ENCODE data around the gene INPP5D.

Gene INPP5D

DNA sequence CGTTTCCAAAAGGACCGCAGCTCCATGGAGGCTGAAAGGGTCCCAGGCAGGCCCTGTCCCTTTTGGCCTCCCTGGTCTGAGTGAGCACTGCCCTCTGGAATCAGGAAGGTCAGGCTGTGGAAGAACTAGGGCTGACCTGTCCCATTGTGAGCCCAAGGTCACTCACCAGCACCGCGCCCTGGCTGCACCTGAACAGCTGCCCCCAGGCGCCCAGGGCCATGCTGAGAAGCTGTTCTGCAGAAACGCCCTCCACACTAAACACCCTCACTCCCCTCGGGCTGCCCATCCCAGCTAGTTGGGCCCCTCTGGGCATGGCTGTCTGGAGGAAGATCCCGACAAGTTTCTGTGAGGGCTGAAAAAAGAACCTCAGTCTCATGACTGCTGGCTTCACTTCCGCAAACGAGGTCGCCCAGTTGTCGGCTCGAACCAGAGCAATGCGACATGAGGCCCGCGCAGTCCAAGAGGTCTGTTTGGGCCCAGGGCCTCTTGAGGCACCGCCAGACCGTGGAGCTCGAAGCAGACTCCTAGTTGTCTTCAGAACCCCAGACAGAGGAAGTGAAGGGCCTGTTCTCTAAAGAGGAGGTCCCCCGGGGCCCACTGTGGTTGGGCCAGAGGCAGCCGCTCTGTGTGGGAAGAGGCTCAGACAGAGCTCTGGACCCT lies 64.4 kb downstream of the INPP5D start:
- no peak for TF ChIP-seq POLR2A (IDR thresholded peaks at IDR 0.05; ENCODE audit: low read depth, low read length)
- FAIRE-seq (no peak), DNase-seq (ENCODE audit: insufficient read length, low spot score) (no peak)

GRCh38 chr2:233125455-233126065 lies 65.4 kb downstream of the INPP5D start:
- FAIRE-seq (no peak), DNase-seq (ENCODE audit: insufficient read length, low spot score) (no peak)
- TF ChIP-seq POLR2A (IDR thresholded peaks at IDR 0.05; ENCODE audit: low read depth, low read length) = no peak

GRCh38 chr2:233129351-233129978 lies 69.3 kb downstream of the INPP5D start:
- FAIRE-seq = no peak
- DNase-seq (ENCODE audit: insufficient read length, low spot score) = peak; percentile 26
- no peak for TF ChIP-seq POLR2A (IDR thresholded peaks at IDR 0.05; ENCODE audit: low read depth, low read length)

DNA sequence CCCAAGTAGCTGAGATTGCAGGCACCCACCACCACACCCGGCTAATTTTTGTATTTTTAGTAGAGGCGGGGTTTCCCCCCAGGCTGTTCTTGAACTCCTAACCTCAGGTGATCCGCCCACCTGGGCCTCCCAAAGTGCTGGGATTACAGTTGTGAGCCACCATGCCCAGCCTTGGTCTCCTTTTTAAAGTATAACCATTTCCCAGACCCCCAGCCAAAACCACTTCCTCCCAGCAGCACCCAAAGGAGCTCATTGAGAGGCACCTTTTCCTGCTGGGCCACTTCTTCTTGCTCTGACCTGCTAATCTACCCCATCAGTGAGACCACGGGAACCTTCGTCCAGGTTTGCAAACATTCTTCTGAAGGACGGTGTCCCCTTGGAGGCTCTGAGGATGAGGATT lies 69.9 kb downstream of the INPP5D start:
- TF ChIP-seq POLR2A (IDR thresholded peaks at IDR 0.05; ENCODE audit: low read depth, low read length) = no peak
- FAIRE-seq (no peak), DNase-seq (ENCODE audit: insufficient read length, low spot score) (no peak)

DNA sequence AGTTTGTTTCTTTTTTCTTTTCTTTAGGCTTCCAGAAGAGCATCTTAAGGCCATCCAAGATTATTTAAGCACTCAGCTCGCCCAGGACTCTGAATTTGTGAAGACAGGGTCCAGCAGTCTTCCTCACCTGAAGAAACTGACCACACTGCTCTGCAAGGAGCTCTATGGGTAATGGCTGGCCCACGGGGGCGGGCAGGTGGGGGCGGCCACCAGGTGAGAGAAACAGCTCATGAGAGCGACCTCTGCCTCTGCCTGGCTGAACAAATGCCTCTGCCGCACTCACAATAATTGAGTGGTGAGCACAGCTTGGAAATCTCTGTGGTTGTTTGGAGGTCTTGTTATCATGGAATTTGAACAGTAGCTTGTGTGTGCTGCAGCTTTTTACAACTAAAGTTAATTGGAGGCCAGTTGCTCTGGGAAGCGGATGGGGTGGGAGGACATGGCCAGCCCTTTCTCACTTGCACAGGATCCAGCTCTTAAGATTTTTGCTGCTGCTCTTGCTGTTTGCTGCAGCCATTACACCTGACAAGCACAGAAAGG lies 70.4 kb downstream of the INPP5D start:
- DNase-seq (ENCODE audit: insufficient read length, low spot score) (no peak), FAIRE-seq (no peak)
- TF ChIP-seq POLR2A (IDR thresholded peaks at IDR 0.05; ENCODE audit: low read depth, low read length) = no peak

- FAIRE-seq = no peak
- TF ChIP-seq POLR2A (IDR thresholded peaks at IDR 0.05; ENCODE audit: low read depth, low read length) = no peak
Observed at GRCh38 chr2:233131936-233132720, 72.0 kb downstream of the INPP5D start.

GRCh38 chr2:233133239-233133638 lies 73.1 kb downstream of the INPP5D start:
- no peak for TF ChIP-seq POLR2A (IDR thresholded peaks at IDR 0.05; ENCODE audit: low read depth, low read length)
- DNase-seq (ENCODE audit: insufficient read length, low spot score) (no peak), FAIRE-seq (no peak)

More at GRCh38 chr2:233131936-233132720, 72.0 kb downstream of the INPP5D start:
- no peak for DNase-seq (ENCODE audit: insufficient read length, low spot score)

DNA sequence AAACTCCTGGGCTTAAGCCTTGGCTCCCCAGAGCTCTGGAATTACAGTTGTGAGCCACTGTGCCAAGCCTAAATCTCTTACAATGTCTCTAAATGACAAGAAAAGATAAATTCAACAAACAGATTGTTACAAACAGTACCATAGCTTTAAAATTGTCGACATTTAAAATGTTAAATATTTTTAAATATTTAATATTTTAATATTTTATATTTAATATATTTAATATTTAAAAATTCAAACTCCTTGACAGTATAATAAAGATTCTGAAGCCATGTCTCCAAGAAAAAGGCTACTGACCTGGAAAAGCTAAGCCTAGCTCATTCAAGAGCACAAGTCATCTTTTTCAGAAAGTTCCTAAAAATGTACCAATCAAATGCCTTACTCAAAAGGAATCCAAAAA lies 75.3 kb downstream of the INPP5D start:
- FAIRE-seq = no peak
- no peak for TF ChIP-seq POLR2A (IDR thresholded peaks at IDR 0.05; ENCODE audit: low read depth, low read length)
- DNase-seq (ENCODE audit: insufficient read length, low spot score) = no peak

GRCh38 chr2:233137040-233137439 lies 76.9 kb downstream of the INPP5D start:
- DNase-seq (ENCODE audit: insufficient read length, low spot score) = no peak
- no peak for TF ChIP-seq POLR2A (IDR thresholded peaks at IDR 0.05; ENCODE audit: low read depth, low read length)
- no peak for FAIRE-seq

DNA sequence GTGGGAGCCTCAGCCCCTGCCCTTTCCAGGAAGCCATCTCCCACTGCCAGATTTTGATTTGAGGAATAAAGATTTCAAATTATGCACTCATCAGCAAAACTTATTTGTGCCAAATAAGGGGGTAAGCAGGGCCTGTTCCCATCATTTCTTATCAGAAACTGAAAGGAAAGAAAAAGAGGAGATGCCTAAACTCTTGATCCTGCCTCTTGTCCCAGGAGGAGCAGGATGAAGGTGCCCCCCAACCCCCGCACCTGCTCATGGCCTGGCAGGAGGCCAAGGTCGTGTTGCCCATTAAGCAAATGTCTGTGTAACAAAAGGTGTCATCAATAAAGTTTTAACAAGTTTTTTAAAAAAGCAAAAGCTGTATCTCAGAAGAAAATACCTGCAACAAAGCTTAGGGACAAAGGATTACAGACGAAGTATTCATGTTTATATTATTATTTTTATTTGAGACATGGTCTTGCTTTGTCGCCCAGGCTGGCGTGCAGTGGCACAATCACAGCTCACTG lies 80.0 kb downstream of the INPP5D start:
- DNase-seq (ENCODE audit: insufficient read length, low spot score) (no peak), FAIRE-seq (no peak)

GRCh38 chr2:233140978-233141377 lies 80.8 kb downstream of the INPP5D start:
- FAIRE-seq (no peak), DNase-seq (ENCODE audit: insufficient read length, low spot score) (no peak)
- no peak for TF ChIP-seq POLR2A (IDR thresholded peaks at IDR 0.05; ENCODE audit: low read depth, low read length)

More for the DNA sequence above, 80.0 kb downstream of the INPP5D start:
- TF ChIP-seq POLR2A (IDR thresholded peaks at IDR 0.05; ENCODE audit: low read depth, low read length) = no peak

DNA sequence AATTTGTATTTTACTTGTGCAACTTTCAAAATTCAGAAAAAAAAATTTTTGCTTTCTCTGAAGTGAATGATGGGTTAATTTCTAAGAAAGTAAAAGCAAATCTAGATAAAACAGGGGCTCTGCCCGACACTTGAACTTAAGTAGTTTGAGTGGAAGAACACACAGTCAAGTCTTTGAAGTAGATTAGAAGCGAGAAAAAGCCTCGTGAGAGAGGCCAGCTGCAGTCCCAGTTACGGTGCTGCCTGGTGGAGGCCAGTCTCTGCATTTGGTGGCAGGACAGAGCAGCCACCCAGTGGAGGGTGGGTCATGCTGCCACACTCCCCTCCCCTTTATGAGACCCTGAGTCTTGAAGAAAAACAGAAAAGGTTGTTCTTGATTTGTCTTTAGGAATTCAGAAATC lies 81.8 kb downstream of the INPP5D start:
- no peak for FAIRE-seq
- no peak for TF ChIP-seq POLR2A (IDR thresholded peaks at IDR 0.05; ENCODE audit: low read depth, low read length)
- no peak for DNase-seq (ENCODE audit: insufficient read length, low spot score)

GRCh38 chr2:233142355-233142897 lies 82.3 kb downstream of the INPP5D start:
- DNase-seq (ENCODE audit: insufficient read length, low spot score) = no peak
- no peak for FAIRE-seq

More at GRCh38 chr2:233142355-233142897, 82.3 kb downstream of the INPP5D start:
- TF ChIP-seq POLR2A (IDR thresholded peaks at IDR 0.05; ENCODE audit: low read depth, low read length) = no peak

Data from H54 (cell line).